B cell (primary cell): ENCODE data around the gene OR10H1. TPM values are rescaled to one million over a fixed set of nuclear protein-coding genes. Genes with fewer than 3 reads are reported as not detected.
"Not testable (repeated sequence)": the region's sequence is repeated elsewhere in the genome, so short reads cannot be mapped to it uniquely, and the experiment has no call there.

Source experiments
- ATAC-seq: fragments of 200-7000 bp; cut with Tn5 transposase; one replicate; pipeline ENCODE4 v1.10.0; 2021; ENCODE audit warnings: low read depth, mild to moderate bottlenecking, moderate number of reproducible peaks, moderate library complexity
- CTCF ChIA-PET: fragments of 350-600 bp; sonication (Branson Sonifier 250); formaldehyde crosslinking; loops from one replicate; lab custom pipeline; 2021; ENCODE audit warnings: antibody characterized with exemption, inconsistent platforms; lab: Charles Lee
- POLR2A ChIA-PET: fragments of 350-600 bp; sonication (Branson Sonifier 250); formaldehyde crosslinking; loops from one replicate; lab custom pipeline; 2021; ENCODE audit warnings: antibody characterized with exemption; lab: Charles Lee
- DNase-seq: peaks from one replicate; pipeline ENCODE4 v3.0.0; 2013
- H2AFZ ChIP-seq: 2 replicates; pipeline ENCODE4 v1.6.1; 2012; ENCODE audit warnings: mild to moderate bottlenecking, low read depth, low read length; ENCODE audit not compliant: insufficient read depth, poor library complexity, severe bottlenecking
- H3K27ac ChIP-seq, 2 donors: 1 replicate in 1 of 2; 2 replicates in 1 of 2; pipeline ENCODE4 v1.5.1; 2012 to 2013; ENCODE audit warnings: low read length in 2 of 2, mild to moderate bottlenecking in 2 of 2, moderate library complexity in 1 of 2
- H3K27me3 ChIP-seq, 4 experiments: fragments of 200-600 bp in 1 of 4; sonication (generic) in 1 of 4; replicated peaks in 1 of 4; 1 replicate in 2 of 4; 2 replicates in 2 of 4; pipeline versions ENCODE4 v1.6.1 to v1.7.0; 2013 to 2016; ENCODE audit warnings: low read length in 3 of 4, mild to moderate bottlenecking in 2 of 4, mixed read lengths in 1 of 4, moderate library complexity in 1 of 4; ENCODE audit not compliant: insufficient read depth in 4 of 4, control insufficient read depth in 3 of 4; ENCODE audit errors: control extremely low read depth in 1 of 4
- H3K36me3 ChIP-seq, 2 experiments: replicated peaks in 1 of 2; 1 replicate in 1 of 2; 2 replicates in 1 of 2; pipeline versions ENCODE4 v1.6.1 to v1.7.1; 2013; ENCODE audit warnings: low read length in 1 of 2; ENCODE audit not compliant: insufficient read depth in 2 of 2, control insufficient read depth in 1 of 2; ENCODE audit errors: control extremely low read depth in 1 of 2, extremely low read depth in 1 of 2
- H3K4me1 ChIP-seq, 2 donors: fragments of 200-600 bp in 1 of 2; sonication (generic) in 1 of 2; 1 replicate in 1 of 2; 2 replicates in 1 of 2; pipeline versions ENCODE4 v1.5.1 to v1.6.1; 2013 to 2017; ENCODE audit warnings: low read length in 2 of 2; ENCODE audit not compliant: control insufficient read depth in 2 of 2, insufficient read depth in 2 of 2
- H3K4me2 ChIP-seq: replicated peaks from 2 replicates; pipeline ENCODE3; 2012; ENCODE audit warnings: mild to moderate bottlenecking, low read depth, low read length; ENCODE audit not compliant: poor library complexity, severe bottlenecking
- H3K4me3 ChIP-seq, 5 experiments: fragments of 200-600 bp in 1 of 5; sonication (generic) in 1 of 5; 1 replicate in 3 of 5; 2 replicates in 2 of 5; pipeline versions ENCODE4 v1.5.1 to v1.7.0; 2011 to 2016; ENCODE audit warnings: low read length in 4 of 5, mild to moderate bottlenecking in 4 of 5, low read depth in 2 of 5, control low read depth in 1 of 5, moderate library complexity in 1 of 5; ENCODE audit not compliant: insufficient read depth in 1 of 5; ENCODE audit errors: control extremely low read depth in 1 of 5, extremely low read depth in 1 of 5
- H3K79me2 ChIP-seq: fragments of 200-600 bp; sonication (generic); one replicate; pipeline ENCODE4 v1.6.0; 2016; ENCODE audit warnings: low read length; ENCODE audit not compliant: control insufficient read depth, insufficient read depth
- H3K9ac ChIP-seq: fragments of 200-600 bp; sonication (generic); 2 replicates; pipeline ENCODE4 v1.6.1; 2017; ENCODE audit warnings: mild to moderate bottlenecking, low read length, moderate library complexity
- H3K9me3 ChIP-seq, 3 donors: one replicate each; pipeline versions ENCODE4 v1.6.1 to v1.7.1; 2013; ENCODE audit warnings: low read length in 2 of 3; ENCODE audit not compliant: control insufficient read depth in 2 of 3, insufficient read depth in 1 of 3; ENCODE audit errors: control extremely low read depth in 1 of 3
- H4K20me1 ChIP-seq: 2 replicates; pipeline ENCODE4 v1.6.0; 2012; ENCODE audit warnings: mild to moderate bottlenecking, low read length; ENCODE audit not compliant: insufficient read depth, control insufficient read depth, poor library complexity, severe bottlenecking
- H3K27ac Mint-ChIP-seq: one replicate; pipeline ENCODE4 v1.8.0; 2021; ENCODE audit warnings: mixed read lengths
- H3K27me3 Mint-ChIP-seq: one replicate; pipeline ENCODE4 v1.8.0; 2021; ENCODE audit warnings: mixed read lengths
- H3K4me1 Mint-ChIP-seq: one replicate; pipeline ENCODE4 v1.8.0; 2021; ENCODE audit warnings: mixed read lengths
- H3K4me3 Mint-ChIP-seq: one replicate; pipeline ENCODE4 v1.8.0; 2021; ENCODE audit warnings: mixed read lengths
- H3K9me3 Mint-ChIP-seq: one replicate; pipeline ENCODE4 v1.8.0; 2022; ENCODE audit warnings: mixed read lengths; ENCODE audit not compliant: insufficient read depth
- CTCF ChIP-seq: fragments of 200-600 bp; IDR thresholded peaks from one replicate; pipeline ENCODE4 v1.8.0; 2022; ENCODE audit warnings: antibody characterized with exemption, mild to moderate bottlenecking
- EZH2 ChIP-seq: IDR thresholded peaks from 2 replicates; pipeline ENCODE4 v1.6.1; 2012; ENCODE audit warnings: borderline replicate concordance, low read depth, mild to moderate bottlenecking, moderate library complexity, low read length; ENCODE audit not compliant: insufficient read depth, poor library complexity, severe bottlenecking
- WGBS: methylation state at CpG from one replicate; pipeline ENCODE4 v1.1.5; 2013; ENCODE audit warnings: missing lambda C conversion rate; ENCODE audit not compliant: insufficient coverage; 5-methylcytosine and 5-hydroxymethylcytosine counted together
- intact Hi-C: fragments of 100-400 bp; cut with micrococcal nuclease; formaldehyde crosslinking; loops from one replicate; pipeline ENCODE4 v1.10.0; 2022
- polyA plus RNA-seq: library from polyadenylated mRNA; depleted of rRNA; stranded (reverse); fragments of >200 nt; gene quantifications from 2 replicates; pipeline ENCODE4 v1.2.3, GENCODE V29; 2012
- total RNA-seq, 2 donors: library from RNA; stranded (reverse); fragments of 120-200 nt in 1 of 2; gene quantifications; 1 replicate in 1 of 2; 2 replicates in 1 of 2; pipeline versions ENCODE4 v1.2.3 to v1.2.4, GENCODE V29; 2013 to 2022

The OR10H1 gene
- total and polyA plus RNA-seq, 2 donors (not counting 1 experiment from before 2014, with no cell fraction given) = 0.10 TPM; not detected in 1

DNA sequence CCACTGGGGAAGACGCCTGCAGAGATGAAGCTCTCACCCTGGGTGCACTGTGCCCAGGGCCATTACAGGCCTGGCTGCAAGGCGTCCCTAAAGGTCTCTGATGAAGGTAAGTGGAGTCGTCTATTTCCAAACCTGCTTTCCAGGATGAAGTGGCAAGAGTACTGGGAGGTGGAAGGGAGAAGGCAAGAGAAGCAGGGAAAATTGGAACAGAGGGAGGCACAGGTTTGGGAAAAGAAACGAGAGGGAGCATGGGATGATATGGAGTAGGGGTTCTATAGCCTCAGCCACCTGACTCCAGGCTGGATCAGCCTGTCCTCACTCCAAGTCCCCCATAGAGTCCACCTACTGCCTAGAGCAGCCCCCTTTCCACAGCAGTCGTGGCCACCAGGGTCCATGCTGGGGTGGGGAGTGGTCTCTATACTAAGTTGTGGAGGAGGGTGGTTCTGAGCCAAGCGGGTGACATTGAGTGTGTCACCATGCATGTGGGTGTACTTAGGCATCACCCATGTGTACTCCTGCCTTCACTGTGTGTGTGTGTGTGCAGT lies 27.8 kb downstream of the OR10H1 start, which contains the start of gene OR10H5:
OR10H5 (plus strand) TSS at position 51 of the 545 bp plus-strand sequence. CDS start 6,388 bp downstream, outside the sequence.
- intact Hi-C loops = no loop called here
- no peak within 1 kb of the TSS for H3K4me3 ChIP-seq
- no peaks in the 10 kb centered on the region for H4K20me1 ChIP-seq
- H2AFZ ChIP-seq = no peak within 1 kb of the TSS
- no peaks in the 10 kb centered on the region for H3K79me2 ChIP-seq
- Mint-ChIP-seq H3K4me1 (no peaks in the 10 kb centered on the region), H3K27ac (no peak within 1 kb of the TSS), H3K27me3 (peaks cover 29% of the 10 kb centered on the region), H3K9me3 (no peaks in the 10 kb centered on the region), H3K4me3 (no peak within 1 kb of the TSS)
- ChIA-PET CTCF (no interaction called here), POLR2A (no interaction called here)
- no peaks in the 10 kb centered on the region for H3K36me3 ChIP-seq
- H3K9ac ChIP-seq = no peak within 1 kb of the TSS
- H3K4me1 ChIP-seq = no peaks in the 10 kb centered on the region
- peaks cover 0 to 2% (median 0%) of the 10 kb centered on the region in 3 donors for H3K9me3 ChIP-seq
- no peak for DNase-seq
- WGBS = 81% methylated on average over 4 of the region's 6 CpGs
- no peak within 1 kb of the TSS for H3K27ac ChIP-seq
- H3K27me3 ChIP-seq = peaks cover 0 to 4% (median 0%) of the 10 kb centered on the region in 4 experiments
- no peak within 1 kb of the TSS for H3K4me2 ChIP-seq
- TF ChIP-seq EZH2 (no peak), CTCF (no peak)
- ATAC-seq = no peak

- H2AFZ ChIP-seq, H4K20me1 ChIP-seq, intact Hi-C loops, H3K79me2 ChIP-seq, H3K4me3 Mint-ChIP-seq, H3K27ac ChIP-seq, H3K4me1 Mint-ChIP-seq, DNase-seq, H3K4me2 ChIP-seq, CTCF ChIA-PET, H3K4me3 ChIP-seq, H3K36me3 ChIP-seq, H3K9me3 ChIP-seq, POLR2A ChIA-PET, H3K9me3 Mint-ChIP-seq, ATAC-seq, H3K4me1 ChIP-seq, H3K9ac ChIP-seq, H3K27ac Mint-ChIP-seq, H3K27me3 ChIP-seq: not testable (repeated sequence)
- peaks cover 15% of the 10 kb centered on the region for H3K27me3 Mint-ChIP-seq
- 75% methylated on average over 4 of the region's 7 CpGs for WGBS
Measured at GRCh38 chr19:15782896-15783295, 32.6 kb downstream of the OR10H1 start.
